Fibroblast of peridontal ligament (primary cell): Measurements from ENCODE around the gene SFRP5.

Experiments used
- DNase-seq: peaks from one replicate; pipeline ENCODE4 v3.0.0-alpha.2; 2010; ENCODE audit errors: extremely low read depth

SFRP5 gene

GRCh38 chr10:97785731-97786130 lies 13.9 kb upstream of the SFRP5 start:
- DNase-seq = no peak

DNA sequence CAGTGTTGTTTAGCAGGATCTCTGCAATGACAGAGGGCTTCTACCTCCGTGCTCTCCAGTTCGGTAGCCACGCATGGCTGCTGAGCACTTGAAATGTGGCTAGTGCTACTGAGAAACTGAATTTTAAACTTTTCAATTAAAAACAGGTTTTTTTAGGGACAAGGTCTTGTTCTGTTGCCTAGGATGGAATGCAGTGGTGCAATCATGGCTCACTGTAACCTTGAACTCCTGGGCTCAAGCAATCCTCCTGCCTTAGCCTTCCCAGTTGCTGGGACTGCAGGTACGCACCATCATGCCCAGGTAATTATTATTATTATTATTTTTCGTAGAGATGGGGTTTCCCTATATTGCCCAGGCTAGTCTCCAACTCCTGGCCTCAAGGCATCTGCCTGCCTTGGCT lies 13.4 kb upstream of the SFRP5 start:
- DNase-seq = no peak

GRCh38 chr10:97784200-97784810 lies 12.5 kb upstream of the SFRP5 start:
- DNase-seq = no peak

GRCh38 chr10:97782455-97783228 lies 10.8 kb upstream of the SFRP5 start:
- DNase-seq = no peak

- no peak for DNase-seq
Observed at GRCh38 chr10:97781618-97782331, 10.0 kb upstream of the SFRP5 start.

GRCh38 chr10:97780841-97781617 lies 9.2 kb upstream of the SFRP5 start:
- peak; percentile 5 for DNase-seq

GRCh38 chr10:97779975-97780374 lies 8.2 kb upstream of the SFRP5 start:
- DNase-seq = no peak

DNA sequence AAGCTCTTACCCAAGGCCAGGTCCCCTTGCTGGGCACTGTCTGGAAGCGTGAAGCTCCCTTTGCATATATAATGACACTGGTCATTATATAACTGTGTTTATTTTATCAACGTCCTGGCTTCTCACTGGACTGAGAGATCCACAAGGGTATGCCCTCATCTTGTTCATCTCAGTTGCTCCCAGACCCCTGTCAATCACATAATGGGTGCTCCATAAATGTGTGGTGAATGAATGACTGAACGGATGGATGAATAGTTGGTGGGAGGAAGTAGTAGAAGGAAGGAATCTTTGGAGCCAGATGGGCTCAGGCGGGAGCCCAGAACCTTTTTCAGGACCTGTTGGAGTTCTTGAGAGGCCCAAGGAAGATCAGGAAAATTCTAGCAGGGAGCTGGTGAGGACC lies 7.7 kb upstream of the SFRP5 start:
- DNase-seq = no peak

- no peak for DNase-seq
Observed at GRCh38 chr10:97778452-97779302, 6.9 kb upstream of the SFRP5 start.

GRCh38 chr10:97777143-97777542 lies 5.3 kb upstream of the SFRP5 start:
- no peak for DNase-seq

DNA sequence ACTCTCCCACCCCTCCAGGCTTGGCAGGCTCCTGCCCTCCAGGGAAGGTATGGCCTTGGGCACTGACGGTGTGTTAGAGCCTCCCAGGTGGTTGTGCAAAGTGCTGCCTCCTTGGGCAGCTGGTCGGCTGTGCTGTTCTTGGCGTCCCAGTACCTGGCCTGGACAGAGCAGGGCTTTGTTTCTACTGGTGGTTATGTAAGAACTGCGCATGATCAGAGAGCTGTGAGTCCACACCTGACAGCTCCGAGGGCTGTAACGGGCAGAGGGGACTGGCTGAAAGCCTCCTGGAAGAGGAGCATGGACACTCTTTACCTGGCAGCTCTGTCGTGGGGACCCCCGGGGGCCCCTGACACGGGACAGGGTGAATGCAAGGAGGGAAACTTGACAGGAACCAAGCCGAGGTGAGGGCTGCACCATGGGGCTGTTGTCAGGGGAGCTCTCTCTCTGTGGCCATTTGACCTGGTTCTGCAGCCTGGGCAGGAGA lies 3.1 kb upstream of the SFRP5 start:
- DNase-seq = no peak

DNA sequence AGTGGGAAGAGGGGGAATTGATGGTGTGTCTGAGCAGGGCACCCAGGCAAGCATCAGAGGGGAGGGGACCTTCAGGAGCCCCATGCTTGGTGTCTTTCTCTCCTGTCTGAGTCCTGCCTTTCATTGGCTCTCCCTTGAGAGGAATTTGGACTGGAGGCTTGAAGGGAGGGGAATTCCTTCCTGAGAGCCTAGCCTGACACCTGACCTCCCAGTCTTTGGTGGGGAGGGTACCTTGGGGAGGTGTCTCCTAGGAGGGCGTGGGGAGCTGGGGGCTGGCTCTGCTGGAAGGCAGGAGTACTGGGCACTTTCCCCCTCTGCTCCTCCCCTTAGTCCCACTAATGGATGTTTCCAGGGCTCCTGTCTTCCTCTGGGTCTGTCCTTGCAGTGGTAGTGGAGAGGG lies 1.3 kb upstream of the SFRP5 start:
- no peak for DNase-seq

- DNase-seq = peak; percentile 4
Observed at GRCh38 chr10:97771055-97771891, 526 bp downstream of the SFRP5 start.

DNA sequence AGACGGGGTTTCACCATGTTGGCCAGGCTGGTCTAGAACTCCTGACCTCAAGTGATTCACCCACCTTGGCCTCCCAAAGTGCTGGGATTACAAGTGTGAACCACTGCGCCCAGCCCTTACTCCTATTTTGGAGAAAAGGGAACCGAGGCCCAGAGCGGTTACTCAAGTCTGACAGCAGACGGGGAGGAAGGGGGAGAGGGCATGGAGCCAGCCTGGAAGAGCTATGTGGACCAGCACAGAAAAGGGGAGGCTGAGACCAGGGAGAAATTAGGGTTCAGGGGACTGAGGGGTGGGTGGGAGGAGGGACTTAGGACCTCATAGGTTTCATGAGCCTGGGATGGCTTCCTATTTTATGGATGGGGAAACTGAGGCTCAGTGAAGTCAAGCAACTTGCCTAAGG lies 1.5 kb downstream of the SFRP5 start:
- DNase-seq = no peak

GRCh38 chr10:97768322-97769315 lies 3.2 kb downstream of the SFRP5 start:
- no peak for DNase-seq

DNA sequence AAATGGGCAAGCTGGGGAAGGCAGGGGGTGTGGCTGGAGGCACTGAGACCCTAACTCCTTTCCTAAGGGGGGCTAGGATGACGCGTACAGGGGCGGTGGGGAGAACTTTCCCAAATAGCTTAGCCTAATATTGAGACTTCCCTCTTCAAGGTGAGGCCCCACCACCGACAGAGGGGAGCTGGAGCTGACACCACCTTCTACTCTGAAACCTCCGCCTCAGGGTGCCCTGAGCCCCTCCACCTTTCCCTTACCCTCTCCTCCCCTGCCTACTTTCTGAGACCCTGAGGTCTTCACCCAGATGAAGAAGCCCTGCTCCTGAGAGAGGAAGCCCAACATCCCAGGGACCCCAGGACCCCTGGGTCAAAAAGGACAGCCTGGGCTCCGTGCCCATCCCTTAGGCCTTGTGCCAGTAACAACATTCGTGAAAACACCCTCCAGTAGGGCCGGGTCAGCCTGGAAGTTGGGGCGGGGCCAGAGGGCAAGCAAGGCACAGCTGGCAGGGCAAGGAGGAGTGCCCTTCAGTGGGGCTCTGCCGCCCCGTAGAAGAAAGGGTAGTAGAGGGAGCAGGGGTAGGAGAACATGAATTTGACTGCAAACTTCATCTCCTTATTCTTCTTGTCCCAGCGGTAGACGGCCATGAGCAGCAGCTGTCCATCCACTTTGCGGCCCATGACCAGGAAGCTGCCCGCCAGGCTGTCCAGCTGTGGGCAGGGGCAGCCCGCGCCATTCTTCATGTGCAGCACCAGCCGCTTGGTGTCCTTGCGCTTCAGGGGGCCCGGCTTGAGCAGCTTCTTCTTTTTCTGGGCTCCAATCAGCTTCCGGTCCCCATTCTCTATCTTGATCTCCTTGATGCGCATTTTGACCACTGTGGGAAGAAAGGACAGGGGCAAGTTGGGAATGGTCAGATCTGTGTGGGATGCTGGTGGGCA lies 4.5 kb downstream of the SFRP5 start:
- no peak for DNase-seq

GRCh38 chr10:97766106-97766810 lies 5.5 kb downstream of the SFRP5 start:
- no peak for DNase-seq
